ENCODE measurements around the gene PSMB9. TPM values are rescaled to one million over a fixed set of nuclear protein-coding genes. Genes with fewer than 3 reads are reported as not detected.

The PSMB9 gene
- total and polyA plus RNA-seq, 9 of the 15 experiments (the other 6 are each of a cell fraction or from before 2014, with no cell fraction given) = 1.1 to 3.7 (median 2.4) TPM

GRCh38 chr6:32905078-32905477 lies 51.1 kb downstream of the PSMB9 start:
- TF ChIP-seq TBL1XR1 (IDR thresholded peaks at IDR 0.05; ENCODE audit: low read length in 2 of 2) (no peak), NCOA6 (IDR thresholded peaks at IDR 0.05) (no peak), BCLAF1 (IDR thresholded peaks at IDR 0.05; ENCODE audit: borderline replicate concordance in 1 of 2, control insufficient read depth in 1 of 2, low read depth in 2 of 2, low read length in 1 of 2) (no peak), THAP12 (CRISPR knock-in tag; IDR thresholded peaks at IDR 0.05) (no peak), GTF2F1 (IDR thresholded peaks at IDR 0.05; ENCODE audit: low read depth, low read length) (no peak), LEF1 (IDR thresholded peaks at IDR 0.05) (no peak), ZNF347 (CRISPR knock-in tag; IDR thresholded peaks at IDR 0.05; ENCODE audit: low read depth) (no peak), RBBP5 (IDR thresholded peaks at IDR 0.05; ENCODE audit: borderline replicate concordance, insufficient read depth, low read length, poor library complexity, severe bottlenecking) (no peak), TSHZ1 (CRISPR knock-in tag; IDR thresholded peaks at IDR 0.05) (no peak)
- 0% methylated on average over 2 of the region's 2 CpGs for WGBS (ENCODE audit: insufficient coverage, low coverage, missing lambda C conversion rate)
- H3K79me2 ChIP-seq (ENCODE audit: control insufficient read depth, insufficient read depth, low read length) = no peaks in the 10 kb centered on the region
- FAIRE-seq (no peak), ATAC-seq (no peak), DNase-seq (ENCODE audit: extremely low read depth in 1 of 4, low spot score in 3 of 4) (no peak)
- no peaks in the 10 kb centered on the region for H4K20me1 ChIP-seq (replicated peaks; ENCODE audit: control insufficient read depth, insufficient read depth, low read length)
- no peaks in the 10 kb centered on the region for H3K9me1 ChIP-seq (ENCODE audit: control insufficient read depth, insufficient read depth, low read length)
- intact Hi-C loops (cut with micrococcal nuclease) (no loop called here), in situ Hi-C loops (cut with MboI) (no loop called here)
- no peak overlapping the region for H3K4me2 ChIP-seq (ENCODE audit: insufficient read depth, low read length)
- no peak overlapping the region for H3K4me3 ChIP-seq
- H3K36me3 ChIP-seq (ENCODE audit: control insufficient read depth, insufficient read depth, low read length) = no peaks in the 10 kb centered on the region
- CTCF ChIA-PET (ENCODE audit: low intra/inter-chr PET ratio) = interaction anchor here (0.6 kb wide), 1 partner anchor 492 kb away, joined by 4 read pairs; no protein-coding TSS in a partner anchor
- POLR2A ChIA-PET = interaction anchor here (0.6 to 3.3 kb wide), 4 partner anchors 8 to 79 kb away, joined by 3 to 20 read pairs (median 4); no protein-coding TSS in a partner anchor
- no peak overlapping the region for H2AFZ ChIP-seq (ENCODE audit: low read depth, low read length)
- H3K27ac ChIP-seq (ENCODE audit: extremely low read depth, low read depth, low read length) = no peak overlapping the region
- H3K9me3 ChIP-seq (replicated peaks; ENCODE audit: control insufficient read depth, insufficient read depth, low read depth, low read length) = no peaks in the 10 kb centered on the region
- no peak overlapping the region for H3K9ac ChIP-seq (ENCODE audit: insufficient read depth in 1 of 2, low read depth in 2 of 2, low read length in 2 of 2)
- no TSS peak for BruUV-seq (replicated peaks)
- H3K27me3 ChIP-seq (ENCODE audit: control insufficient read depth in 2 of 2, insufficient read depth in 2 of 2, low read length in 2 of 2) = peaks cover 4 to 5% of the 10 kb centered on the region in 2 experiments; a peak in 2 of 5 replicates
- H3K4me1 ChIP-seq (replicated peaks in 1 of 2; ENCODE audit: control insufficient read depth in 2 of 2, insufficient read depth in 2 of 2, low read length in 2 of 2) = no peaks in the 10 kb centered on the region

All from K562 (cell line).